ENCODE data around the gene GPR146. TPM values are rescaled to one million over a fixed set of nuclear protein-coding genes. Genes with fewer than 3 reads are reported as not detected.
A peak's percentile ranks its signal among the peaks of the same experiment; 100 is the strongest.

GPR146 gene
- total RNA-seq, 4 donors from 2014 or later: 29.6 to 89.8 (median 56.9) TPM

- TF ChIP-seq CTCF (IDR thresholded peaks at IDR 0.05): no peak
- DNase-seq (ENCODE audit: low spot score) (no peak), ATAC-seq (ENCODE audit: low FRiP score) (no peak)
These were observed 20.2 kb downstream of the GPR146 start for GRCh38 chr7:1064581-1064980.

- DNase-seq (ENCODE audit: low spot score) (no peak), ATAC-seq (ENCODE audit: low FRiP score) (no peak)
- TF ChIP-seq CTCF (IDR thresholded peaks at IDR 0.05): no peak
These were observed 20.9 kb downstream of the GPR146 start for GRCh38 chr7:1065263-1065584.

GRCh38 chr7:1065585-1066241 lies 21.4 kb downstream of the GPR146 start:
- DNase-seq (ENCODE audit: low spot score) (peak; percentile 75), ATAC-seq (ENCODE audit: low FRiP score) (peak; percentile 83)
- TF ChIP-seq CTCF (IDR thresholded peaks at IDR 0.05): peak in 1 of 3 donors; percentile 63

GRCh38 chr7:1066242-1066588 lies 21.9 kb downstream of the GPR146 start:
- no peak for ATAC-seq (ENCODE audit: low FRiP score)
- TF ChIP-seq CTCF (IDR thresholded peaks at IDR 0.05): no peak

GRCh38 chr7:1068013-1068412 lies 23.7 kb downstream of the GPR146 start:
- DNase-seq (ENCODE audit: low spot score) (no peak), ATAC-seq (ENCODE audit: low FRiP score) (no peak)
- TF ChIP-seq CTCF (IDR thresholded peaks at IDR 0.05): no peak

More at GRCh38 chr7:1066242-1066588, 21.9 kb downstream of the GPR146 start:
- no peak for DNase-seq (ENCODE audit: low spot score)

GRCh38 chr7:1068619-1069018 lies 24.3 kb downstream of the GPR146 start:
- DNase-seq (ENCODE audit: low spot score): no peak
- no peak for ATAC-seq (ENCODE audit: low FRiP score)
- no peak for TF ChIP-seq CTCF (IDR thresholded peaks at IDR 0.05)

GRCh38 chr7:1070544-1071011 lies 26.2 kb downstream of the GPR146 start:
- no peak for TF ChIP-seq CTCF (IDR thresholded peaks at IDR 0.05)
- DNase-seq (ENCODE audit: low spot score): no peak
- ATAC-seq (ENCODE audit: low FRiP score): no peak
